Neutrophil (primary cell): ENCODE measurements around the gene PCDHGA1.

Experiments used
- H3K27ac ChIP-seq: fragments of 200-600 bp; sonication (generic); 2 replicates; pipeline ENCODE4 v1.5.1; 2016; ENCODE audit warnings: mild to moderate bottlenecking, moderate library complexity
- H3K27me3 ChIP-seq: fragments of 200-600 bp; sonication (generic); 2 replicates; pipeline ENCODE4 v1.6.0; 2016; ENCODE audit warnings: mild to moderate bottlenecking
- H3K36me3 ChIP-seq: fragments of 200-600 bp; sonication (generic); 2 replicates; pipeline ENCODE4 v1.5.1; 2017
- H3K4me1 ChIP-seq, 2 experiments: fragments of 200-600 bp in 1 of 2; sonication (generic) in 1 of 2; 1 replicate in 1 of 2; 2 replicates in 1 of 2; pipeline versions ENCODE4 v1.5.1 to v1.6.1; 2013 to 2016; ENCODE audit warnings: low read depth in 1 of 2, low read length in 1 of 2, mild to moderate bottlenecking in 1 of 2, moderate library complexity in 1 of 2; ENCODE audit not compliant: control insufficient read depth in 1 of 2, insufficient read depth in 1 of 2
- H3K4me3 ChIP-seq, 2 experiments: fragments of 200-600 bp in 1 of 2; sonication (generic) in 1 of 2; 1 replicate in 1 of 2; 2 replicates in 1 of 2; pipeline ENCODE4 v1.5.1; 2013 to 2016; ENCODE audit warnings: low read depth in 1 of 2, low read length in 1 of 2, mild to moderate bottlenecking in 1 of 2, moderate library complexity in 1 of 2
- H3K9me3 ChIP-seq: fragments of 200-600 bp; sonication (generic); 2 replicates; pipeline ENCODE4 v1.5.1; 2016
- CTCF ChIP-seq: fragments of 200-600 bp; sonication (generic); IDR thresholded peaks from 2 replicates; pipeline ENCODE4 v1.5.1; 2016; ENCODE audit warnings: antibody characterized with exemption

PCDHGA1 gene

GRCh38 chr5:141557681-141558136 lies 227.4 kb downstream of the PCDHGA1 start:
- no peak overlapping the region for H3K4me3 ChIP-seq
- peak; percentile 70 for TF ChIP-seq CTCF
- H3K36me3 ChIP-seq: peaks cover 61% of the 10 kb centered on the region
- H3K9me3 ChIP-seq: no peaks in the 10 kb centered on the region
- peak overlapping the region; percentile 4 for H3K27ac ChIP-seq
- H3K27me3 ChIP-seq: no peaks in the 10 kb centered on the region
- no peaks in the 10 kb centered on the region for H3K4me1 ChIP-seq

DNA sequence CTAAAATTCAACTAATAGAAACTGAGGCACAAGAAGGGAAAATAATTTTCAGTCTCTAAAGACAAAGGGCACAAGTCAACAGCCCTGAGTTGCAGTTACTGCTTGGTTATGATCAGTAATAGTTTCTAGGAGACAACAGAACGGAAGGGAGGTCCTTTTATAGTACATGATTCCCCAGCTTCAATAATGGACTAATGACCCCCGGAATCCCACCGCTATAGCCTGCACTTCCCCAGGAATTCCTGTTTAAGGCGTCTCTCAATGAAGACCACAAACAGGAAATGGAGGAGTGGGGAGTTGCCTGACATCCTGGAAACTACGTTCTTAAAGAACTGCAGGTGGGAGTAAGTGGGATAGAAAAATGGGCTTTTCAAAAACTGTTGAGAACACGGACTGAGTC lies 227.8 kb downstream of the PCDHGA1 start:
- Histone ChIP-seq H3K27me3 (no peaks in the 10 kb centered on the region), H3K4me1 (no peaks in the 10 kb centered on the region), H3K4me3 (no peak overlapping the region), H3K27ac (peak overlapping the region; percentile 4), H3K36me3 (peaks cover 66% of the 10 kb centered on the region), H3K9me3 (no peaks in the 10 kb centered on the region)
- TF ChIP-seq CTCF: no peak

DNA sequence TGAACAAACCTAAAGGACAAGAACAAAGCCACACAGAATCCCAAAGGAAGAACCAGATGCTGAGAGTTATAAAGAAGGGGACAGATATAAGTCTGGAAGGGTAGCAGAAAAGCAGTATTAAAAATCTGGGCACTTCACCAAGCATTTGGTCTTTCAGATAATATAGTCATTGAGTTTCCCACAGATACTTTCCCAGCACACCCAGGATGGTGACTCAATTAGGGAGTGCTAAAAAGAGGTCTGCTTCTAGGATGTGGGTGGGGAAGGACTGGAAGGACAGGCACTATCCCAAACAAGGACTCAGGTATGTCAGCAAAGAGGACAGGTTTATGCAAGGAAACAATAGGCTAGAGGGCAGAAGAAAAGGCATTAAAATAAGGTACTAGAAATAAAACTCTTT lies 229.1 kb downstream of the PCDHGA1 start:
- no peaks in the 10 kb centered on the region for H3K9me3 ChIP-seq
- peaks cover 2 to 8% of the 10 kb centered on the region in 2 experiments for H3K4me1 ChIP-seq
- no peak overlapping the region for H3K27ac ChIP-seq
- H3K4me3 ChIP-seq: no peak overlapping the region
- no peak for TF ChIP-seq CTCF
- H3K36me3 ChIP-seq: peaks cover 75% of the 10 kb centered on the region
- H3K27me3 ChIP-seq: no peaks in the 10 kb centered on the region

DNA sequence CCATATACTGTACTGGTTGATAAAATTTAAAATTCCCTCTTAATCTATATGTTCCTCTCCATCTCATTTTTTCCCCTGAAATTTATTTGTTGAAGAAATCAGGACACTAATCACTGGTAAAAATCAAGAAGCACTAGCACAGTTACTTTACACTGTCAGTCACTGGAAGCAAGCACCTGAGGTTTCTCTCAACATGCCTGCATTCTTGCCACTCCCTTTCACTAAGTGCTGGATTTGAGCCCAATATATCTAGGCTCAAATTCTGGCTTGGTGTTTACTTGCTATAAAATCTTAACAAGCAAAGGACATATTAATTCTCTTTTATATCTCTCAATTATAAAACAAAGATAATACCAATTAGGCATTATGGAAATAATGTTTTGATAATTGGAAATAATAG lies 229.8 kb downstream of the PCDHGA1 start:
- Histone ChIP-seq H3K9me3 (no peaks in the 10 kb centered on the region), H3K36me3 (peaks cover 75% of the 10 kb centered on the region), H3K4me1 (peaks cover 9 to 14% of the 10 kb centered on the region in 2 experiments), H3K27ac (peak overlapping the region; percentile 26), H3K4me3 (no peak overlapping the region), H3K27me3 (no peaks in the 10 kb centered on the region)
- TF ChIP-seq CTCF: no peak

GRCh38 chr5:141560725-141561483 lies 230.6 kb downstream of the PCDHGA1 start:
- no peak overlapping the region for H3K4me3 ChIP-seq
- peaks cover 67% of the 10 kb centered on the region for H3K36me3 ChIP-seq
- H3K9me3 ChIP-seq: no peaks in the 10 kb centered on the region
- no peaks in the 10 kb centered on the region for H3K27me3 ChIP-seq
- H3K27ac ChIP-seq: peak overlapping the region; percentile 40
- peak; percentile 26 for TF ChIP-seq CTCF
- H3K4me1 ChIP-seq: peaks cover 17 to 22% of the 10 kb centered on the region in 2 experiments
